Right cardiac atrium (tissue), 5 donors: Measurements from ENCODE around the gene TSPAN9. TPM values are rescaled to one million over a fixed set of nuclear protein-coding genes. Genes with fewer than 3 reads are reported as not detected.

ENCODE experiments used
- ATAC-seq, 2 donors: fragments of 200-7000 bp; cut with Tn5 transposase; one replicate each; pipeline versions ENCODE4 v1.8.0 to v1.9.1; 2020; ENCODE audit warnings: moderate library complexity in 2 of 2, mild to moderate bottlenecking in 1 of 2
- DNase-seq, 3 donors: peaks; one replicate each; pipeline ENCODE4 v3.0.0-alpha.2; 2020
- H3K27ac ChIP-seq: one replicate; pipeline ENCODE4 v1.5.1; 2013; ENCODE audit warnings: mild to moderate bottlenecking, low read length, control low read depth, moderate library complexity
- H3K27me3 ChIP-seq: one replicate; pipeline ENCODE4 v1.6.1; 2013; ENCODE audit not compliant: control insufficient read depth, insufficient read depth
- H3K4me1 ChIP-seq: one replicate; pipeline ENCODE4 v1.6.1; 2013; ENCODE audit warnings: low read length; ENCODE audit not compliant: control insufficient read depth, insufficient read depth
- H3K4me3 ChIP-seq: one replicate; pipeline ENCODE4 v1.5.1; 2013; ENCODE audit warnings: low read length, control low read depth
- H3K9me3 ChIP-seq: one replicate; pipeline ENCODE4 v1.6.1; 2013; ENCODE audit warnings: low read length; ENCODE audit not compliant: control insufficient read depth
- WGBS: extraction: QIAGEN DNeasy Blood & Tissue Kit; methylation state at CpG from one replicate; pipeline ENCODE4 v1.1.7; 2013; 5-methylcytosine and 5-hydroxymethylcytosine counted together
- intact Hi-C, 4 donors: fragments of 100-400 bp; cut with DNase I; formaldehyde crosslinking; loops; one replicate each; pipeline versions ENCODE4 v1.11.0 to v1.14.0; 2022 to 2023
- polyA plus RNA-seq: library from polyadenylated mRNA; stranded (reverse); fragments of 200-250 nt; gene quantifications from one replicate; pipeline ENCODE4 v1.2.3, GENCODE V29; 2013
- total RNA-seq, 4 donors: library from RNA; stranded (reverse); fragmentation: NEBNext Ultra II Directional; extraction: Animal tissue kit (Norgen Biotek cat#: 25700); gene quantifications; one replicate each; pipeline ENCODE4 v1.2.1, GENCODE V29; 2021
- donor health status: healthy with polysubstance abuse.
- donor health status: DM: no; HTN: yes; CAD: no.
- donor health status: DM: no; HTN: no; CAD: no.
- donor health status: DM: no; HTN: yes; CAD: no; lungs with severe emphysema.
- donor health status: DM: yes; HTN: yes; CAD: no.

Gene TSPAN9
- total and polyA plus RNA-seq, 5 donors = 121 to 184 (median 161) TPM

GRCh38 chr12:3257411-3257810, 180.2 kb downstream of the TSPAN9 start:
- WGBS = 73% methylated on average over 7 of the region's 7 CpGs
- ATAC-seq = no peak

GRCh38 chr12:3259973-3260372, 182.8 kb downstream of the TSPAN9 start:
- no peak for ATAC-seq
- H3K4me1 ChIP-seq = peaks cover 37% of the 10 kb centered on the region
- H3K27ac ChIP-seq = peak overlapping the region; percentile 86
- no peak overlapping the region for H3K4me3 ChIP-seq
- WGBS = 68% methylated on average over 8 of the region's 8 CpGs
- no peaks in the 10 kb centered on the region for H3K9me3 ChIP-seq
- peak in 2 of 3 donors; percentile 46 to 60 for DNase-seq
- no peaks in the 10 kb centered on the region for H3K27me3 ChIP-seq
- intact Hi-C loops = loop anchor here in 1 of 4 donors (5.0 kb wide), 1 partner anchor 43 kb away; no protein-coding TSS in a partner anchor

More at GRCh38 chr12:3257411-3257810, 180.2 kb downstream of the TSPAN9 start:
- peaks cover 45% of the 10 kb centered on the region for H3K4me1 ChIP-seq
- H3K27ac ChIP-seq = peak overlapping the region; percentile 95
- peak in 1 of 3 donors; percentile 19 for DNase-seq
- intact Hi-C loops = no loop called here
- no peaks in the 10 kb centered on the region for H3K9me3 ChIP-seq
- H3K27me3 ChIP-seq = no peaks in the 10 kb centered on the region
- no peak overlapping the region for H3K4me3 ChIP-seq

GRCh38 chr12:3261782-3262359, 184.7 kb downstream of the TSPAN9 start:
- Histone ChIP-seq H3K27me3 (no peaks in the 10 kb centered on the region), H3K4me1 (peaks cover 33% of the 10 kb centered on the region), H3K9me3 (no peaks in the 10 kb centered on the region), H3K27ac (peak overlapping the region; percentile 60), H3K4me3 (no peak overlapping the region)
- peak in 2 of 3 donors; percentile 62 to 64 for DNase-seq
- peak in 1 of 2 donors; percentile 23 for ATAC-seq
- 45% methylated on average over 11 of the region's 11 CpGs for WGBS
- intact Hi-C loops = loop anchor here in 1 of 4 donors (5.0 kb wide), 1 partner anchor 45 kb away; no protein-coding TSS in a partner anchor

GRCh38 chr12:3262470-3262869, 185.3 kb downstream of the TSPAN9 start:
- intact Hi-C loops = loop anchor here in 1 of 4 donors (5.0 kb wide), 1 partner anchor 45 kb away; no protein-coding TSS in a partner anchor
- peaks cover 31% of the 10 kb centered on the region for H3K4me1 ChIP-seq
- ATAC-seq = no peak

GRCh38 chr12:3263282-3263681, 186.1 kb downstream of the TSPAN9 start:
- no peak for ATAC-seq
- Histone ChIP-seq H3K27ac (peak overlapping the region; percentile 78), H3K27me3 (no peaks in the 10 kb centered on the region), H3K9me3 (no peaks in the 10 kb centered on the region), H3K4me1 (peaks cover 27% of the 10 kb centered on the region), H3K4me3 (no peak overlapping the region)
- WGBS = 89% methylated on average over 13 of the region's 13 CpGs
- DNase-seq = peak in 1 of 3 donors; percentile 37
- intact Hi-C loops = loop anchor here in 1 of 4 donors (5.0 kb wide), 1 partner anchor 46 kb away; no protein-coding TSS in a partner anchor

More at GRCh38 chr12:3262470-3262869, 185.3 kb downstream of the TSPAN9 start:
- peak in 2 of 3 donors; percentile 36 to 57 for DNase-seq
- WGBS = 69% methylated on average over 10 of the region's 10 CpGs
- no peaks in the 10 kb centered on the region for H3K9me3 ChIP-seq
- peak overlapping the region; percentile 78 for H3K27ac ChIP-seq
- no peak overlapping the region for H3K4me3 ChIP-seq
- H3K27me3 ChIP-seq = no peaks in the 10 kb centered on the region

- peaks cover 22% of the 10 kb centered on the region for H3K4me1 ChIP-seq
- H3K27me3 ChIP-seq = no peaks in the 10 kb centered on the region
- H3K9me3 ChIP-seq = no peaks in the 10 kb centered on the region
- DNase-seq (peak; percentile 59 to 85 (median 82)), ATAC-seq (peak; percentile 70 to 79)
- 60% methylated on average over 35 of the region's 35 CpGs for WGBS
- intact Hi-C loops = loop anchor here in 1 of 4 donors (5.0 kb wide), 1 partner anchor 47 kb away; no protein-coding TSS in a partner anchor
- H3K4me3 ChIP-seq = no peak overlapping the region
- peak overlapping the region; percentile 82 for H3K27ac ChIP-seq
Observed at GRCh38 chr12:3263939-3264922, 187.1 kb downstream of the TSPAN9 start.

- peak overlapping the region; percentile 82 for H3K27ac ChIP-seq
- no peaks in the 10 kb centered on the region for H3K9me3 ChIP-seq
- H3K27me3 ChIP-seq = no peaks in the 10 kb centered on the region
- peak in 1 of 3 donors; percentile 37 for DNase-seq
- intact Hi-C loops = no loop called here
- no peak overlapping the region for H3K4me3 ChIP-seq
- WGBS = 91% methylated on average over 8 of the region's 8 CpGs
- no peak for ATAC-seq
- peaks cover 18% of the 10 kb centered on the region for H3K4me1 ChIP-seq
Observed at GRCh38 chr12:3265406-3265805, 188.2 kb downstream of the TSPAN9 start.

- Histone ChIP-seq H3K9me3 (no peaks in the 10 kb centered on the region), H3K27me3 (no peaks in the 10 kb centered on the region), H3K4me1 (peaks cover 13% of the 10 kb centered on the region), H3K27ac (peak overlapping the region; percentile 82), H3K4me3 (no peak overlapping the region)
- DNase-seq = no peak
- ATAC-seq = no peak
- 69% methylated on average over 8 of the region's 8 CpGs for WGBS
- intact Hi-C loops = no loop called here
Observed at GRCh38 chr12:3266638-3267037, 189.5 kb downstream of the TSPAN9 start.

- no peaks in the 10 kb centered on the region for H3K27me3 ChIP-seq
- 68% methylated on average over 11 of the region's 11 CpGs for WGBS
- ATAC-seq (no peak), DNase-seq (no peak)
- H3K27ac ChIP-seq = no peak overlapping the region
- no peak overlapping the region for H3K4me3 ChIP-seq
- H3K9me3 ChIP-seq = no peaks in the 10 kb centered on the region
- H3K4me1 ChIP-seq = peaks cover 10% of the 10 kb centered on the region
- intact Hi-C loops = no loop called here
Observed at GRCh38 chr12:3267690-3268089, 190.5 kb downstream of the TSPAN9 start.

- no peak overlapping the region for H3K27ac ChIP-seq
- no peak for ATAC-seq
Observed at GRCh38 chr12:3269594-3269993, 192.4 kb downstream of the TSPAN9 start.

More at GRCh38 chr12:3269594-3269993, 192.4 kb downstream of the TSPAN9 start:
- H3K9me3 ChIP-seq = no peaks in the 10 kb centered on the region
- peaks cover 16% of the 10 kb centered on the region for H3K4me1 ChIP-seq
- H3K27me3 ChIP-seq = no peaks in the 10 kb centered on the region
- no peak overlapping the region for H3K4me3 ChIP-seq
- DNase-seq = no peak
- intact Hi-C loops = no loop called here
- WGBS = 87% methylated on average over 11 of the region's 11 CpGs
